Testis (tissue), 2 donors: ENCODE measurements around the gene GNB5.

ENCODE experiments used
- CTCF ChIP-seq, 3 experiments: fragments of 450-650 bp in 2 of 3; fragments of 200-600 bp in 1 of 3; sonication (generic) in 1 of 3; IDR thresholded peaks; one replicate each; pipeline ENCODE4 v1.5.1; 2016 to 2019; ENCODE audit warnings: antibody characterized with exemption in 3 of 3, mild to moderate bottlenecking in 2 of 3, moderate library complexity in 1 of 3
- POLR2A ChIP-seq: fragments of 450-650 bp; IDR thresholded peaks from one replicate; pipeline ENCODE4 v1.6.1; 2017; ENCODE audit warnings: antibody characterized with exemption, mild to moderate bottlenecking, moderate library complexity

GRCh38 chr15:52067545-52067926 lies 123.7 kb downstream of the GNB5 start:
- no peak for TF ChIP-seq CTCF (IDR thresholded peaks at IDR 0.05)
- TF ChIP-seq POLR2A, result no peak
